Measurements from ENCODE around the gene GRIA1.

GRIA1 gene

DNA sequence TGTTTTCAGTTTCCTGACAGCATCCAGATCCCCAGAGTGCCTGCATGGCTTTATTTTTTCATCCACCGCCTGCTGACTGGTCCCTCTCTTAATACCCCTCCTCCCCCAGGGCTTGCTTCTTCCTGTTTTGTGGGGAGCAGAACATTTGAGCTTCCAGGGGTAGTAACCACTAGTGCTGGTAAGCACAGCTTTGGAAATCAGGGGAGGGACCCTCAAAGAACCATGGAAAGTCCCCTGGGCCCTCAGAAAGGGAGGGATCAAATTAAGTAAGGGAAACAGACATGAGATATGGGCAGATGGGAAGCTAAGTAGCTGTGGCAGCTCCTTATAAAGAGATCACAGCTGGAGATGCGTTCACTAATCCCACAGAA, 26.8 kb downstream of the GRIA1 start:
- TF ChIP-seq EZH2phosphoT487 (IDR thresholded peaks at IDR 0.05; ENCODE audit: borderline replicate concordance), result no peak
- TF ChIP-seq, protein P1, sequence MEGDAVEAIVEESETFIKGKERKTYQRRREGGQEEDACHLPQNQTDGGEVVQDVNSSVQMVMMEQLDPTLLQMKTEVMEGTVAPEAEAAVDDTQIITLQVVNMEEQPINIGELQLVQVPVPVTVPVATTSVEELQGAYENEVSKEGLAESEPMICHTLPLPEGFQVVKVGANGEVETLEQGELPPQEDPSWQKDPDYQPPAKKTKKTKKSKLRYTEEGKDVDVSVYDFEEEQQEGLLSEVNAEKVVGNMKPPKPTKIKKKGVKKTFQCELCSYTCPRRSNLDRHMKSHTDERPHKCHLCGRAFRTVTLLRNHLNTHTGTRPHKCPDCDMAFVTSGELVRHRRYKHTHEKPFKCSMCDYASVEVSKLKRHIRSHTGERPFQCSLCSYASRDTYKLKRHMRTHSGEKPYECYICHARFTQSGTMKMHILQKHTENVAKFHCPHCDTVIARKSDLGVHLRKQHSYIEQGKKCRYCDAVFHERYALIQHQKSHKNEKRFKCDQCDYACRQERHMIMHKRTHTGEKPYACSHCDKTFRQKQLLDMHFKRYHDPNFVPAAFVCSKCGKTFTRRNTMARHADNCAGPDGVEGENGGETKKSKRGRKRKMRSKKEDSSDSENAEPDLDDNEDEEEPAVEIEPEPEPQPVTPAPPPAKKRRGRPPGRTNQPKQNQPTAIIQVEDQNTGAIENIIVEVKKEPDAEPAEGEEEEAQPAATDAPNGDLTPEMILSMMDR (conservative IDR thresholded peaks at IDR 0.05; ENCODE audit: low read length), result no peak
- Histone ChIP-seq H3K27me3 (ENCODE audit: insufficient read depth, low read length, poor library complexity, severe bottlenecking) (no peaks in the 10 kb centered on the region), H3K4me2 (ENCODE audit: low read depth, low read length, poor library complexity, severe bottlenecking) (no peak overlapping the region), H3K9ac (ENCODE audit: low read depth, low read length, poor library complexity, severe bottlenecking) (no peak overlapping the region), H2AFZ (ENCODE audit: low read length) (no peak overlapping the region), H3K9me2 (replicated peaks; ENCODE audit: low read depth, low read length) (no peaks in the 10 kb centered on the region), H4K20me1 (ENCODE audit: insufficient read depth, low read length, poor library complexity, severe bottlenecking) (no peaks in the 10 kb centered on the region), H3K36me3 (ENCODE audit: insufficient read depth, low read length) (no peaks in the 10 kb centered on the region), H3K4me3 (ENCODE audit: low read length, poor library complexity, severe bottlenecking) (no peak overlapping the region), H3K79me2 (ENCODE audit: insufficient read depth, low read length) (no peaks in the 10 kb centered on the region), H3K4me1 (ENCODE audit: insufficient read depth, low read length, poor library complexity, severe bottlenecking) (no peaks in the 10 kb centered on the region), H3K9me3 (ENCODE audit: insufficient read depth, low read depth, low read length) (no peaks in the 10 kb centered on the region), H3F3A (ENCODE audit: low read depth) (no peaks in the 10 kb centered on the region)

DNA sequence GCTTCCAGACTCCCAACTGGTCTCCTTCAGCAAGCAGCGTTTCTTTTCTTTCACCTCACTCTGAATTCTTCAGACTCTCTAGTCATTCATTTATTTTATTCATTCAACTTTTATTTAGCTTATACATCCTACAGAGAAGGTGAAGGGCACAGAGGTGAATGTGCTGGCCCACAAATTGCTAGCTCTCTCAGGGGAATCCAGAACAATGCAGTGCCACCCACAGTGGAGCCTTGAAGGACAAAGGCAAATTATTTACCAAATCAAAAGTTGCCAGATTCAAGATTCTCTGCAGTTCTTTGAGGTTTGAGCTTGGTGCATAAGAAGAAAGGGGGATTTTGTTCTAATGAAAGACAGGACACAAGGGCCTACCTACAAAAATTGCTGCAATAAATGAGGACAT, 29.7 kb downstream of the GRIA1 start:
- H3K4me1 ChIP-seq (ENCODE audit: insufficient read depth, low read length, poor library complexity, severe bottlenecking), result no peaks in the 10 kb centered on the region
- H3K4me2 ChIP-seq (ENCODE audit: low read depth, low read length, poor library complexity, severe bottlenecking), result no peak overlapping the region
- H4K20me1 ChIP-seq (ENCODE audit: insufficient read depth, low read length, poor library complexity, severe bottlenecking), result no peaks in the 10 kb centered on the region
- no peaks in the 10 kb centered on the region for H3K79me2 ChIP-seq (ENCODE audit: insufficient read depth, low read length)
- H3K9me2 ChIP-seq (replicated peaks; ENCODE audit: low read depth, low read length), result no peaks in the 10 kb centered on the region
- H3K36me3 ChIP-seq (ENCODE audit: insufficient read depth, low read length), result no peaks in the 10 kb centered on the region
- H3F3A ChIP-seq (ENCODE audit: low read depth), result no peaks in the 10 kb centered on the region
- H3K9ac ChIP-seq (ENCODE audit: low read depth, low read length, poor library complexity, severe bottlenecking), result no peak overlapping the region
- H2AFZ ChIP-seq (ENCODE audit: low read length), result no peak overlapping the region
- TF ChIP-seq EZH2phosphoT487 (IDR thresholded peaks at IDR 0.05; ENCODE audit: borderline replicate concordance), result no peak
- TF ChIP-seq, protein P1 (conservative IDR thresholded peaks at IDR 0.05; ENCODE audit: low read length), result no peak
- H3K27me3 ChIP-seq (ENCODE audit: insufficient read depth, low read length, poor library complexity, severe bottlenecking), result no peaks in the 10 kb centered on the region
- H3K4me3 ChIP-seq (ENCODE audit: low read length, poor library complexity, severe bottlenecking), result no peak overlapping the region
- no peaks in the 10 kb centered on the region for H3K9me3 ChIP-seq (ENCODE audit: insufficient read depth, low read depth, low read length)

- Histone ChIP-seq H4K20me1 (ENCODE audit: insufficient read depth, low read length, poor library complexity, severe bottlenecking) (no peaks in the 10 kb centered on the region), H3K4me1 (ENCODE audit: insufficient read depth, low read length, poor library complexity, severe bottlenecking) (no peaks in the 10 kb centered on the region), H3K9me2 (replicated peaks; ENCODE audit: low read depth, low read length) (no peaks in the 10 kb centered on the region), H3K79me2 (ENCODE audit: insufficient read depth, low read length) (no peaks in the 10 kb centered on the region), H3K4me2 (ENCODE audit: low read depth, low read length, poor library complexity, severe bottlenecking) (no peak overlapping the region), H3F3A (ENCODE audit: low read depth) (no peaks in the 10 kb centered on the region), H3K36me3 (ENCODE audit: insufficient read depth, low read length) (no peaks in the 10 kb centered on the region), H3K9ac (ENCODE audit: low read depth, low read length, poor library complexity, severe bottlenecking) (no peak overlapping the region), H2AFZ (ENCODE audit: low read length) (no peak overlapping the region), H3K4me3 (ENCODE audit: low read length, poor library complexity, severe bottlenecking) (no peak overlapping the region), H3K27me3 (ENCODE audit: insufficient read depth, low read length, poor library complexity, severe bottlenecking) (no peaks in the 10 kb centered on the region), H3K9me3 (ENCODE audit: insufficient read depth, low read depth, low read length) (no peaks in the 10 kb centered on the region)
- TF ChIP-seq EZH2phosphoT487 (IDR thresholded peaks at IDR 0.05; ENCODE audit: borderline replicate concordance), result no peak
- TF ChIP-seq, protein P1 (conservative IDR thresholded peaks at IDR 0.05; ENCODE audit: low read length), result no peak
These were observed 30.5 kb downstream of the GRIA1 start for GRCh38 chr5:153520952-153521351.

All from Loucy (cell line).